Bronchial epithelial cell (primary cell): ENCODE measurements around the gene GLTPD2. TPM values are rescaled to one million over a fixed set of nuclear protein-coding genes. Genes with fewer than 3 reads are reported as not detected.

ENCODE experiments used
- DNase-seq: peaks from one replicate; pipeline ENCODE4 v3.0.0-alpha.2; 2010; ENCODE audit warnings: low read depth
- FAIRE-seq: peaks from 2 replicates; lab custom pipeline; 2011; peaks lifted over from hg19 to GRCh38; lab: Jason Lieb, UNC
- H3K27me3 ChIP-seq: 2 replicates; pipeline ENCODE4 v1.5.1; 2011; ENCODE audit warnings: low read length; ENCODE audit not compliant: control insufficient read depth, insufficient read depth
- H3K36me3 ChIP-seq: 2 replicates; pipeline ENCODE4 v1.5.1; 2011; ENCODE audit warnings: low read length; ENCODE audit not compliant: control insufficient read depth, insufficient read depth
- H3K4me3 ChIP-seq: 2 replicates; pipeline ENCODE4 v1.5.1; 2011; ENCODE audit warnings: mild to moderate bottlenecking, low read depth, low read length, control low read depth
- total RNA-seq: library from RNA; depleted of rRNA; stranded (reverse); fragments of >200 nt; gene quantifications from 2 replicates; pipeline ENCODE4 v1.2.1, GENCODE V29; 2014
- TF ChIP-seq, protein P1 (sequence below): IDR thresholded peaks from 2 replicates; pipeline ENCODE4 v1.5.1; 2011; ENCODE audit warnings: mild to moderate bottlenecking, moderate library complexity, low read length, control low read depth, inconsistent platforms; ENCODE audit not compliant: insufficient read depth, severe bottlenecking

GLTPD2 gene
- total RNA-seq, 1 donor from 2014 or later = not detected

DNA sequence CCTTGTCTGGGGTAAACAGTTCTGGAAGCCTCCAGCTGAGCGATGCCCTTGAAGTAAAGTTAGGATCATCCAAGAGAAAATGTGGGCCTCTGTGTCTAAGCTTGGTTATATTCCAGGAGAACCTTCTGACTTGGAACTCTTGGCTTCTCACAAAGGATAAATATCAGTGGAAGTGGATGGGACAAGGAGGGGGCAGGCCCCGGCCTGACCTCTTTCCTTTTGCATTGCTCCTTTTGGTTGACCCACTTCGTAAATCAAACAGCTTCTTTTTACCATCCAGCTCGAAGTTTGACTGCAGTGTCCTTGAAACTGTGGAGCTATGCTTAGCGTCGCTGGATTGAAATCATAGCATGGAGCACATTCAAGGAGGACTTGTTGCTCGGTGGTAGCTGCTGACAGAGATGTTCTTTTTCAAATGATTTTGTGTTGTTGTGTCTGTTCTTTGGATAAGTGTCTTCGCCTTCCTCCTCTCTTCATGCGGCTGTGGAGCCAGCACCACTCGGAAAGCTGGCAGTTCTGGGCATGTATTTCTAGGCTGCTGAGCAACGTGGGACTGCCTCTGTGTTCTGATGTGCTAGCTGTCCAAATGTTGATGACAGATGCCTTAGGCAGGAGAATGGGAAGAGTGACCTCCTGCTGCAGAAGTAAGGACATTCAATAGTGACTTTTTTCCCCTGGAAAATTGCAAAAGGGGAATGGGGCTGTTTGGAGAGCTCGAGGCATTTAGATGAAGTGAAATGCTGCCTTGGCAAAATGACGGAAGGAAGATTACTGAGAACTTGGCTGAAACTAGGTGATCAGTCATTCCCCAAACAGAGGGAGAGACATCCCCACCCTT, 48.9 kb downstream of the GLTPD2 start:
- no peak for FAIRE-seq
- H3K27me3 ChIP-seq = no peaks in the 10 kb centered on the region
- H3K36me3 ChIP-seq = peaks cover 9% of the 10 kb centered on the region
- no peak overlapping the region for H3K4me3 ChIP-seq
- TF ChIP-seq, protein P1, sequence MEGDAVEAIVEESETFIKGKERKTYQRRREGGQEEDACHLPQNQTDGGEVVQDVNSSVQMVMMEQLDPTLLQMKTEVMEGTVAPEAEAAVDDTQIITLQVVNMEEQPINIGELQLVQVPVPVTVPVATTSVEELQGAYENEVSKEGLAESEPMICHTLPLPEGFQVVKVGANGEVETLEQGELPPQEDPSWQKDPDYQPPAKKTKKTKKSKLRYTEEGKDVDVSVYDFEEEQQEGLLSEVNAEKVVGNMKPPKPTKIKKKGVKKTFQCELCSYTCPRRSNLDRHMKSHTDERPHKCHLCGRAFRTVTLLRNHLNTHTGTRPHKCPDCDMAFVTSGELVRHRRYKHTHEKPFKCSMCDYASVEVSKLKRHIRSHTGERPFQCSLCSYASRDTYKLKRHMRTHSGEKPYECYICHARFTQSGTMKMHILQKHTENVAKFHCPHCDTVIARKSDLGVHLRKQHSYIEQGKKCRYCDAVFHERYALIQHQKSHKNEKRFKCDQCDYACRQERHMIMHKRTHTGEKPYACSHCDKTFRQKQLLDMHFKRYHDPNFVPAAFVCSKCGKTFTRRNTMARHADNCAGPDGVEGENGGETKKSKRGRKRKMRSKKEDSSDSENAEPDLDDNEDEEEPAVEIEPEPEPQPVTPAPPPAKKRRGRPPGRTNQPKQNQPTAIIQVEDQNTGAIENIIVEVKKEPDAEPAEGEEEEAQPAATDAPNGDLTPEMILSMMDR = no peak
- no peak for DNase-seq

DNA sequence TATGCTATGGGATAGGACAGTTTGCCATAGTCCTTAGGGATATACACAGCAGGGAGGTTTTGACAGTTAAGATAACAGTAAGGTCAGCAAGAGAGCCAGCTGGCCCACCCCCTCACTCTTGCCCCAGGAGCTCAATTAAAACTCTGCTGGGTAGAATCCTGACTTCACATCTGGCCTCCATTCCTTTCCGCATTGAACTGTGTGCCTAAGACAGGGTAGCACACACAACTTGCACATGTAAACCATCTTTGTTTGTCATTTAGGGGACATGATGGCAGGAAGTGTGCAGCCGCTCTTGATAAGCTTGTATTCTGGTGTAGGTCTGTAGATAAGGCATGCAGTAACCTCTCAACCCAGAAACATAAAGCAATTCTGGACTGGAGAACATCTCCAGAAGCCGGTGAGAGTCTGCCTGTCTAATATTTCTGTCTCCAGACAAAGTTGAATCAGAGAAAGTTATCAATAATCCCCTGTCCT, 49.6 kb downstream of the GLTPD2 start:
- no peak for DNase-seq
- Histone ChIP-seq H3K4me3 (no peak overlapping the region), H3K27me3 (no peaks in the 10 kb centered on the region), H3K36me3 (peaks cover 9% of the 10 kb centered on the region)
- TF ChIP-seq, protein P1 = no peak
- FAIRE-seq = no peak

DNA sequence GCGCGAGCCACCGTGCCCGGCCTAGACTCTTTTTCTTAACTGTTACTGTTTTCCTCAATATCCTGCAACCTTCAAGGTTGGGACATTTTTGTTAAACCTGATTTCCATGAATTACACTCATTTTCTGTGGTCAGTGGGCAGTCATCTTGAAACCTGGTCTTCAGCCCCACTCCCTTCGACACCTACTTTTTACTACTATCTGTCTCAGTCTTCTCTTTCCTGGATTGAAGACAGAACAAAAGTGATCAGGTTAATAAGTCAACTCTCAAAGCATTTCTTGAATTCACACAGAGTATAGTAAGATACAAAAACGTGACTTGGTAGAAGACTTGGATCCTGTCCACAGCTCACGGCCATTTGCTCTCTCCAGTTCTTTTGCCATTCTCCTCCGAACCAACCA, 50.5 kb downstream of the GLTPD2 start:
- DNase-seq (no peak), FAIRE-seq (no peak)
- Histone ChIP-seq H3K4me3 (no peak overlapping the region), H3K27me3 (no peaks in the 10 kb centered on the region), H3K36me3 (peaks cover 9% of the 10 kb centered on the region)
- TF ChIP-seq, protein P1 = no peak

Other genes starting within 250 kb of the GLTPD2 start
- 45.1 and 60.6 TPM in 2 replicates for gene MYBBP1A, start 233.6 kb upstream of the GLTPD2 start, total RNA-seq
- gene GGT6, start 228.4 kb upstream of the GLTPD2 start, total RNA-seq = 6.6 and 24.1 TPM in 2 replicates
- gene SMTNL2, start 204.4 kb upstream of the GLTPD2 start, total RNA-seq = not detected in 2 replicates
- under 0.01 TPM in 1 of 2 replicates, not detected in the other for gene ALOX15, start 147.3 kb upstream of the GLTPD2 start, total RNA-seq
- 11.8 and 13.7 TPM in 2 replicates for gene PELP1, start 84.8 kb upstream of the GLTPD2 start, total RNA-seq
- 2.9 and 6.5 TPM in 2 replicates for gene ARRB2, start 78.3 kb upstream of the GLTPD2 start, total RNA-seq
- 10.5 and 16.5 TPM in 2 replicates for gene MED11, start 57.5 kb upstream of the GLTPD2 start, total RNA-seq
- gene ZMYND15, start 49.1 kb upstream of the GLTPD2 start, total RNA-seq = under 0.01 and 0.38 TPM in 2 replicates
- gene CXCL16, start 49.0 kb upstream of the GLTPD2 start, total RNA-seq = 9.2 and 12.7 TPM in 2 replicates
- gene TM4SF5, start 17.1 kb upstream of the GLTPD2 start, total RNA-seq = not detected in 2 replicates
- gene VMO1, start 2.6 kb upstream of the GLTPD2 start, total RNA-seq = 0.77 TPM in 1 of 2 replicates, not detected in the other
- gene PSMB6, start 7.2 kb downstream of the GLTPD2 start, total RNA-seq = 144 and 157 TPM in 2 replicates
- gene PLD2, start 18.2 kb downstream of the GLTPD2 start, total RNA-seq = 20.0 and 41.6 TPM in 2 replicates
- 58.4 and 91.7 TPM in 2 replicates for gene MINK1, start 44.4 kb downstream of the GLTPD2 start, total RNA-seq
- 5.5 and 8.3 TPM in 2 replicates for gene C17orf107, start 110.6 kb downstream of the GLTPD2 start, total RNA-seq
- gene CHRNE, start 114.1 kb downstream of the GLTPD2 start, total RNA-seq = 0.13 and 0.79 TPM in 2 replicates
- gene GP1BA, start 143.3 kb downstream of the GLTPD2 start, total RNA-seq = not detected in 2 replicates
- gene SLC25A11, start 151.1 kb downstream of the GLTPD2 start, total RNA-seq = 51.6 and 71.8 TPM in 2 replicates
- gene RNF167, start 151.3 kb downstream of the GLTPD2 start, total RNA-seq = 15.8 and 26.0 TPM in 2 replicates
- 440 and 907 TPM in 2 replicates for gene PFN1, start 159.6 kb downstream of the GLTPD2 start, total RNA-seq
- gene ENO3, start 162.2 kb downstream of the GLTPD2 start, total RNA-seq = 0.51 and 1.8 TPM in 2 replicates
- 40.5 and 64.0 TPM in 2 replicates for gene SPAG7, start 178.9 kb downstream of the GLTPD2 start, total RNA-seq
- gene CAMTA2, start 198.7 kb downstream of the GLTPD2 start, total RNA-seq = 4.7 and 5.9 TPM in 2 replicates
- gene INCA1, start 208.6 kb downstream of the GLTPD2 start, total RNA-seq = 0.13 and 0.53 TPM in 2 replicates
- gene KIF1C, start 209.0 kb downstream of the GLTPD2 start, total RNA-seq = 89.0 and 232 TPM in 2 replicates
- 0.26 and 0.53 TPM in 2 replicates for gene SLC52A1, start 246.5 kb downstream of the GLTPD2 start, total RNA-seq